ENCODE data around the gene EIF4B.

DNA sequence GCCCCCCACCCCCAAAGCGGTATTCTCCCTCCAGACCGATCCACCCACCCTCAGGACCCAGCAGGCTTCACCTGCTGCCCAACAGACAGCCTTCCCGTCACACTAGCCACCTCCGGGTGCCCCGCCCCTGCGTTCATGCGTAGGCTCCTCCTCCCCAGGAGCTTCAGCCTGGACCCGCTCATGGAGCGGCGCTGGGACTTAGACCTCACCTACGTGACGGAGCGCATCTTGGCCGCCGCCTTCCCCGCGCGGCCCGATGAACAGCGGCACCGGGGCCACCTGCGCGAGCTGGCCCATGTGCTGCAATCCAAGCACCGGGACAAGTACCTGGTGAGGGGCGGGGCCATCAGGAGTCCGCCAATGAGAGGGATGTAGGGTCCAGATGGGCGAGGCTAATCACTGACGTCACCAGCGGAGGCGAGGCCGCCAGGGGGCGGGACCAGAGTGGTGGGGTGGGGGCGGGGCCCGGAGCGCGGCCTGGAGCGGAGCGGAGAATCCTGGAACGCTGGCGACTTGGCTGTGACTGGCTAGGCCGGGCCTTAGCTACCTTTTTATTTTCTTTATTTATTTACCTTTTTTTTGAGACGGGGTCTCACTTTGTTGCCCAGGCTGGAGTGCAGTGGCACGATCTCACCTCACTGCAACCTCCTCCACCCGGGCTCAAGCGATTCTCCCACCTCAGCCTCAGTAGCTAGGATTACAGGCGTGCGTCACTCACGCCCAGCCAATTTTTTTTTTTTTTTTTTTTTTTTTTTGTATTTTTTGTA is 48.0 kb downstream of the EIF4B start:
- TF ChIP-seq GATA2 (IDR thresholded peaks at IDR 0.05; ENCODE audit: low read depth, low read length): no peak
- TF ChIP-seq GATA3 (IDR thresholded peaks at IDR 0.05; ENCODE audit: low read depth, low read length): no peak
